Trophoblast cell (in vitro differentiated cells and primary cell): Measurements from ENCODE around the gene ESCO1.

ENCODE experiments used
- DNase-seq, 2 donors: peaks; one replicate each; pipeline ENCODE4 v3.0.0-alpha.2; 2016
- H2AFZ ChIP-seq: 2 replicates; pipeline ENCODE4 v1.6.1; 2013; ENCODE audit warnings: low read length, moderate library complexity, mild to moderate bottlenecking; ENCODE audit not compliant: insufficient read depth, poor library complexity
- H2AK5ac ChIP-seq: 2 replicates; pipeline ENCODE4 v1.6.1; 2013; ENCODE audit warnings: mild to moderate bottlenecking, low read length
- H2BK120ac ChIP-seq: 2 replicates; pipeline ENCODE4 v1.6.1; 2013; ENCODE audit warnings: low read length, mild to moderate bottlenecking, moderate library complexity; ENCODE audit not compliant: insufficient read depth, poor library complexity
- H2BK12ac ChIP-seq: 2 replicates; pipeline ENCODE4 v1.6.1; 2013; ENCODE audit warnings: mild to moderate bottlenecking, low read length, moderate library complexity
- H2BK5ac ChIP-seq: 2 replicates; pipeline ENCODE4 v1.6.1; 2013; ENCODE audit warnings: low read length, low read depth, moderate library complexity, mild to moderate bottlenecking; ENCODE audit not compliant: poor library complexity
- H3K14ac ChIP-seq: 2 replicates; pipeline ENCODE4 v1.6.1; 2013; ENCODE audit warnings: mild to moderate bottlenecking, low read length
- H3K18ac ChIP-seq: 2 replicates; pipeline ENCODE4 v1.6.1; 2013; ENCODE audit warnings: mild to moderate bottlenecking, low read length
- H3K23ac ChIP-seq: 2 replicates; pipeline ENCODE4 v1.6.1; 2013; ENCODE audit warnings: low read length
- H3K27ac ChIP-seq: 2 replicates; pipeline ENCODE4 v1.5.1; 2013; ENCODE audit warnings: low read depth, mild to moderate bottlenecking, inconsistent platforms, low read length, moderate library complexity
- H3K27me3 ChIP-seq: 2 replicates; pipeline ENCODE4 v1.6.1; 2013; ENCODE audit warnings: inconsistent platforms, mild to moderate bottlenecking, low read length, moderate library complexity; ENCODE audit not compliant: insufficient read depth
- H3K36me3 ChIP-seq, 2 experiments: 1 replicate in 1 of 2; 2 replicates in 1 of 2; pipeline ENCODE4 v1.6.1; 2013; ENCODE audit warnings: low read length in 2 of 2, mild to moderate bottlenecking in 2 of 2, moderate library complexity in 1 of 2; ENCODE audit not compliant: insufficient read depth in 2 of 2, control insufficient read depth in 1 of 2
- H3K4ac ChIP-seq: 2 replicates; pipeline ENCODE4 v1.6.1; 2013; ENCODE audit warnings: low read depth, mild to moderate bottlenecking, low read length, moderate library complexity
- H3K4me1 ChIP-seq, 2 experiments: 1 replicate in 1 of 2; 2 replicates in 1 of 2; pipeline ENCODE4 v1.6.1; 2013; ENCODE audit warnings: low read length in 2 of 2, mild to moderate bottlenecking in 2 of 2, moderate library complexity in 1 of 2; ENCODE audit not compliant: insufficient read depth in 2 of 2, control insufficient read depth in 1 of 2
- H3K4me2 ChIP-seq: 2 replicates; pipeline ENCODE4 v1.6.1; 2013; ENCODE audit warnings: inconsistent platforms, mild to moderate bottlenecking, low read length, moderate library complexity
- H3K4me3 ChIP-seq: 2 replicates; pipeline ENCODE4 v1.5.1; 2013; ENCODE audit warnings: mild to moderate bottlenecking, low read depth, low read length, inconsistent platforms
- H3K79me1 ChIP-seq: one replicate; pipeline ENCODE4 v1.6.1; 2013; ENCODE audit warnings: low read length
- H3K79me2 ChIP-seq: 2 replicates; pipeline ENCODE4 v1.6.1; 2013; ENCODE audit warnings: low read length, mild to moderate bottlenecking; ENCODE audit not compliant: control insufficient read depth, insufficient read depth, poor library complexity
- H3K9ac ChIP-seq: 2 replicates; pipeline ENCODE4 v1.6.1; 2013; ENCODE audit warnings: mild to moderate bottlenecking, low read length
- H3K9me3 ChIP-seq: 2 replicates; pipeline ENCODE4 v1.6.1; 2013; ENCODE audit warnings: low read depth, mild to moderate bottlenecking, control low read depth, inconsistent platforms, low read length; ENCODE audit not compliant: insufficient read depth
- H4K12ac ChIP-seq: 2 replicates; pipeline ENCODE4 v1.6.1; 2013; ENCODE audit warnings: low read depth, mild to moderate bottlenecking, low read length, moderate library complexity
- H4K8ac ChIP-seq: 2 replicates; pipeline ENCODE4 v1.6.1; 2013; ENCODE audit warnings: low read depth, mild to moderate bottlenecking, low read length, moderate library complexity
- H4K91ac ChIP-seq: one replicate; pipeline ENCODE4 v1.6.1; 2013; ENCODE audit warnings: low read depth, mild to moderate bottlenecking, low read length, moderate library complexity
- WGBS: extraction: QIAGEN DNeasy Blood & Tissue Kit; methylation state at CpG from one replicate; pipeline ENCODE4 v1.1.7; 2013; ENCODE audit warnings: missing lambda C conversion rate; ENCODE audit not compliant: insufficient read length, insufficient coverage; ENCODE audit errors: extremely low coverage; 5-methylcytosine and 5-hydroxymethylcytosine counted together

ESCO1 gene

GRCh38 chr18:21602299-21602587 is 1.7 kb upstream of the ESCO1 start:
- peaks cover 13% of the 10 kb centered on the region for H3K79me1 ChIP-seq
- no peak overlapping the region for H4K12ac ChIP-seq
- no CpG with 5 or more reads among the region's 5 CpGs for WGBS

GRCh38 chr18:21599585-21600525 is 649 bp downstream of the ESCO1 start:
- Histone ChIP-seq H4K12ac (peak overlapping the region; percentile 24), H3K18ac (peak overlapping the region; percentile 15), H2AK5ac (peak overlapping the region; percentile 4), H3K23ac (no peak overlapping the region), H3K79me2 (peaks cover 12% of the 10 kb centered on the region), H3K4me1 (peaks cover 3% of the 10 kb centered on the region in 2 experiments), H3K4me3 (peak overlapping the region; percentile 95), H2BK120ac (peak overlapping the region; percentile 54), H2BK12ac (no peak overlapping the region), H3K27ac (peak overlapping the region; percentile 93), H3K27me3 (no peaks in the 10 kb centered on the region), H3K9ac (peak overlapping the region; percentile 75), H4K91ac (peak overlapping the region; percentile 79), H2BK5ac (peak overlapping the region; percentile 37), H3K36me3 (peaks cover 0 to 1% of the 10 kb centered on the region in 2 experiments), H4K8ac (peak overlapping the region; percentile 55), H2AFZ (peak overlapping the region; percentile 56), H3K4me2 (peak overlapping the region; percentile 92), H3K4ac (peak overlapping the region; percentile 37), H3K14ac (peak overlapping the region; percentile 45), H3K9me3 (peaks cover 2% of the 10 kb centered on the region), H3K79me1 (peaks cover 13% of the 10 kb centered on the region)
- DNase-seq: peak; percentile 73 to 74
- WGBS: no CpG with 5 or more reads among the region's 67 CpGs

More at GRCh38 chr18:21602299-21602587, 1.7 kb upstream of the ESCO1 start:
- no peak overlapping the region for H4K8ac ChIP-seq
- no peak overlapping the region for H3K4me3 ChIP-seq
- H4K91ac ChIP-seq: no peak overlapping the region
- peaks cover 3% of the 10 kb centered on the region in 2 experiments for H3K4me1 ChIP-seq
- no peak overlapping the region for H3K4ac ChIP-seq
- no peak overlapping the region for H3K9ac ChIP-seq
- H2AK5ac ChIP-seq: no peak overlapping the region
- no peak overlapping the region for H2AFZ ChIP-seq
- peaks cover 10% of the 10 kb centered on the region for H3K79me2 ChIP-seq
- H3K36me3 ChIP-seq: no peaks in the 10 kb centered on the region
- H3K27me3 ChIP-seq: no peaks in the 10 kb centered on the region
- no peak overlapping the region for H3K4me2 ChIP-seq
- peaks cover 2% of the 10 kb centered on the region for H3K9me3 ChIP-seq
- H2BK12ac ChIP-seq: no peak overlapping the region
- no peak overlapping the region for H3K23ac ChIP-seq
- H3K18ac ChIP-seq: no peak overlapping the region
- no peak overlapping the region for H2BK5ac ChIP-seq
- H3K27ac ChIP-seq: no peak overlapping the region
- no peak overlapping the region for H3K14ac ChIP-seq
- H2BK120ac ChIP-seq: no peak overlapping the region
- peak in 1 of 2 donors; percentile 10 for DNase-seq

GRCh38 chr18:21598726-21599584 is 1.5 kb downstream of the ESCO1 start:
- H2BK120ac ChIP-seq: no peak overlapping the region
- no peak overlapping the region for H2BK12ac ChIP-seq
- peaks cover 3% of the 10 kb centered on the region in 2 experiments for H3K4me1 ChIP-seq
- peak overlapping the region; percentile 72 for H3K4ac ChIP-seq
- H3K23ac ChIP-seq: no peak overlapping the region
- peak overlapping the region; percentile 5 for H3K4me3 ChIP-seq
- peak overlapping the region; percentile 75 for H3K9ac ChIP-seq
- no peak overlapping the region for H3K18ac ChIP-seq
- DNase-seq: peak; percentile 10 to 36
- no peak overlapping the region for H2AK5ac ChIP-seq
- no CpG with 5 or more reads among the region's 18 CpGs for WGBS
- H3K36me3 ChIP-seq: peaks cover 0 to 1% of the 10 kb centered on the region in 2 experiments
- H4K8ac ChIP-seq: no peak overlapping the region
- H4K12ac ChIP-seq: no peak overlapping the region
- H2BK5ac ChIP-seq: no peak overlapping the region
- peaks cover 12% of the 10 kb centered on the region for H3K79me2 ChIP-seq
- no peak overlapping the region for H3K14ac ChIP-seq
- no peak overlapping the region for H4K91ac ChIP-seq
- H3K27me3 ChIP-seq: no peaks in the 10 kb centered on the region
- H3K4me2 ChIP-seq: peak overlapping the region; percentile 92
- H3K9me3 ChIP-seq: peaks cover 2% of the 10 kb centered on the region
- no peak overlapping the region for H2AFZ ChIP-seq
- H3K79me1 ChIP-seq: peaks cover 13% of the 10 kb centered on the region
- H3K27ac ChIP-seq: peak overlapping the region; percentile 93

GRCh38 chr18:21597620-21598019 is 2.9 kb downstream of the ESCO1 start:
- Histone ChIP-seq H4K12ac (no peak overlapping the region), H3K9ac (no peak overlapping the region), H2BK5ac (no peak overlapping the region), H3K9me3 (peaks cover 2% of the 10 kb centered on the region), H3K79me2 (peaks cover 12% of the 10 kb centered on the region), H2AFZ (no peak overlapping the region), H3K4me1 (peaks cover 3% of the 10 kb centered on the region in 2 experiments), H3K27ac (no peak overlapping the region), H3K23ac (no peak overlapping the region), H3K4me2 (no peak overlapping the region), H2AK5ac (no peak overlapping the region), H3K79me1 (peaks cover 13% of the 10 kb centered on the region), H4K8ac (no peak overlapping the region), H2BK120ac (no peak overlapping the region), H2BK12ac (no peak overlapping the region), H4K91ac (no peak overlapping the region), H3K4me3 (no peak overlapping the region), H3K18ac (no peak overlapping the region), H3K14ac (no peak overlapping the region), H3K4ac (no peak overlapping the region), H3K36me3 (peaks cover 0 to 4% of the 10 kb centered on the region in 2 experiments), H3K27me3 (no peaks in the 10 kb centered on the region)
- WGBS: no CpG with 5 or more reads among the region's 1 CpG
- DNase-seq: no peak
